Measurements from ENCODE around the gene CD7.

DNA sequence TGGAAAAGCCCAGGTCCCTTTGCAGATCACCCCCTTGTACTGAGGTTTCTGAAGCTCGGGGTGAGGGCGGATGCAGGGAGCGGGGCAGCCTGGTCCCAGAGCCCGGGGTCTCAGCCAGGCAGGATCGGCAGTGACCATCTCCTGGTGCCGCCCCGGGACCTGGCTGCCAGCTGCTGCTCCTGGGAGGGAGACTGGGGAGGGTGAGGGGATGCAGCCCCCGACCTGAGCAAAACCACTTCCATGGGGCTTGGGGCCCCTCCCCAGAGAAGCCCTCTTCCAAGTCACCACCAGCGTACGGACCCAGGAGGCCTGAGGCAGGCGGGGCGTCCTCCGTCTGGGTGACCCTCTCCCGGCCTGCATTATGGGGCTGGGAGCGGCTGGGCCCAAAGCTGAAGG, 14.8 kb downstream of the CD7 start:
- no peak for TF ChIP-seq POLR2A (IDR thresholded peaks at IDR 0.05)
- TF ChIP-seq, protein P1, sequence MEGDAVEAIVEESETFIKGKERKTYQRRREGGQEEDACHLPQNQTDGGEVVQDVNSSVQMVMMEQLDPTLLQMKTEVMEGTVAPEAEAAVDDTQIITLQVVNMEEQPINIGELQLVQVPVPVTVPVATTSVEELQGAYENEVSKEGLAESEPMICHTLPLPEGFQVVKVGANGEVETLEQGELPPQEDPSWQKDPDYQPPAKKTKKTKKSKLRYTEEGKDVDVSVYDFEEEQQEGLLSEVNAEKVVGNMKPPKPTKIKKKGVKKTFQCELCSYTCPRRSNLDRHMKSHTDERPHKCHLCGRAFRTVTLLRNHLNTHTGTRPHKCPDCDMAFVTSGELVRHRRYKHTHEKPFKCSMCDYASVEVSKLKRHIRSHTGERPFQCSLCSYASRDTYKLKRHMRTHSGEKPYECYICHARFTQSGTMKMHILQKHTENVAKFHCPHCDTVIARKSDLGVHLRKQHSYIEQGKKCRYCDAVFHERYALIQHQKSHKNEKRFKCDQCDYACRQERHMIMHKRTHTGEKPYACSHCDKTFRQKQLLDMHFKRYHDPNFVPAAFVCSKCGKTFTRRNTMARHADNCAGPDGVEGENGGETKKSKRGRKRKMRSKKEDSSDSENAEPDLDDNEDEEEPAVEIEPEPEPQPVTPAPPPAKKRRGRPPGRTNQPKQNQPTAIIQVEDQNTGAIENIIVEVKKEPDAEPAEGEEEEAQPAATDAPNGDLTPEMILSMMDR (IDR thresholded peaks at IDR 0.05): no peak
